T-helper 9 cell (primary cell): ENCODE data around the gene ZNF337.

Experiments
- DNase-seq: peaks from one replicate; pipeline ENCODE4 v3.0.0-alpha.2; 2020

Gene ZNF337

GRCh38 chr20:25624500-25624939, 72.1 kb downstream of the ZNF337 start:
- no peak for DNase-seq
